Stomach (tissue), 4 donors: ENCODE results near the gene GPS2.

Source experiments
- EP300 ChIP-seq: sonication (generic); formaldehyde crosslinking; IDR thresholded peaks from one replicate; pipeline ENCODE4 v1.6.1; 2017; ENCODE audit warnings: antibody characterized with exemption
- POLR2A ChIP-seq, 4 donors: fragments of 450-650 bp; IDR thresholded peaks; one replicate each; pipeline ENCODE4 v1.6.1; 2016; ENCODE audit warnings: antibody characterized with exemption in 4 of 4, control low read depth in 2 of 4, mild to moderate bottlenecking in 1 of 4, moderate library complexity in 1 of 4
- POLR2AphosphoS5 ChIP-seq, 3 donors: sonication (generic); formaldehyde crosslinking; IDR thresholded peaks; one replicate each; pipeline ENCODE4 v1.6.1; 2016; ENCODE audit warnings: antibody characterized with exemption in 3 of 3
- TF ChIP-seq, protein P1 (sequence below), 7 experiments: fragments of 450-650 bp in 4 of 7; fragments of 200-600 bp in 3 of 7; sonication (generic) in 3 of 7; IDR thresholded peaks; one replicate each; pipeline ENCODE4 v1.5.1; 2016 to 2019; ENCODE audit warnings: antibody characterized with exemption in 7 of 7, control low read depth in 2 of 7, mild to moderate bottlenecking in 1 of 7

DNA sequence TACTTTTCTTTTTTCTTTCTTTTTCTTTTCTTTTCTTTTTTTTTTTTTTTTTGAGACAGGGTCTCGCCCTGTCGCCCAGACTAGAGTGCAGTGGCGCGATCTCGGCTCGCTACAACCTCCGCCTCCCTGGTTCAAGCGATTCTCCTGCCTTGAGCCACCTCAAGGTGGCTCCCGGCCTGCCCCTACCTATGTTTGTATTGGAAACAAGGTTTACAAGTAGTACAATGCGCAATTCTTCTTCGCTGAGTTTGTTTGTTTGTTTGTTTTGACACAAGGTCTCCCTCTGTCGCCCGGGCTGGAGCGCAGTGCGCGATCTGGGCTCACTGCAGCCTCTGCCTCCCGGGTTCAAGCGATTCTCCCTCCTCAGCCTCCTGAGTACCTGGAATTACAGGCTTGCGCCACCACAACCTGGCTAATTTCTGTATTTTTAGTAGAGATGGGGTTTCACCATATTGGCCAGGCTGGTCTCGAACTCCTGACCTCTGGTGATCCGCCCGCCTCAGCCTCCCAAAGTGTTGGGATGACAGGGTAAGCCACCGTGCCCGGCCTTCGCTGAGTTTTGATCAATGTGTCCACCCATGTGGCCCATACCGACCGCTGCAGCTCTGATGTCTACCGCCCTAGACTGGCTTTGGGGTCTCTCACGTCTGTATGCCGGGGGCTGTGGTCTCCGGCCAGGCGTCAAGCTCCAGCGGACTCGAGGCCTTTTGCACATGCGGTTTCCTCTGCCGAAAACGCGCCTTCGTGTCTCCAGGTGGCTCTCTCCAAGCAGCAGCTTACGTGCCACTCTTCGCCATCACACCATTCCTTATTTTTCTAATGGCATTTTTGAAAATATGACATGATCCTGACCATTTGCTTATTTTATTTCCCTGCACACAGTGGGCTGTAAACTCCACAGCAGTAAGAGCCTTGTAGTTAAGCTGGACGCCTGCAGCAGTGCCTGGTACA lies 19.7 kb downstream of the GPS2 start:
- TF ChIP-seq, protein P1, sequence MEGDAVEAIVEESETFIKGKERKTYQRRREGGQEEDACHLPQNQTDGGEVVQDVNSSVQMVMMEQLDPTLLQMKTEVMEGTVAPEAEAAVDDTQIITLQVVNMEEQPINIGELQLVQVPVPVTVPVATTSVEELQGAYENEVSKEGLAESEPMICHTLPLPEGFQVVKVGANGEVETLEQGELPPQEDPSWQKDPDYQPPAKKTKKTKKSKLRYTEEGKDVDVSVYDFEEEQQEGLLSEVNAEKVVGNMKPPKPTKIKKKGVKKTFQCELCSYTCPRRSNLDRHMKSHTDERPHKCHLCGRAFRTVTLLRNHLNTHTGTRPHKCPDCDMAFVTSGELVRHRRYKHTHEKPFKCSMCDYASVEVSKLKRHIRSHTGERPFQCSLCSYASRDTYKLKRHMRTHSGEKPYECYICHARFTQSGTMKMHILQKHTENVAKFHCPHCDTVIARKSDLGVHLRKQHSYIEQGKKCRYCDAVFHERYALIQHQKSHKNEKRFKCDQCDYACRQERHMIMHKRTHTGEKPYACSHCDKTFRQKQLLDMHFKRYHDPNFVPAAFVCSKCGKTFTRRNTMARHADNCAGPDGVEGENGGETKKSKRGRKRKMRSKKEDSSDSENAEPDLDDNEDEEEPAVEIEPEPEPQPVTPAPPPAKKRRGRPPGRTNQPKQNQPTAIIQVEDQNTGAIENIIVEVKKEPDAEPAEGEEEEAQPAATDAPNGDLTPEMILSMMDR (IDR thresholded peaks at IDR 0.05): no peak
- no peak for TF ChIP-seq POLR2AphosphoS5 (IDR thresholded peaks at IDR 0.05)
- TF ChIP-seq POLR2A (IDR thresholded peaks at IDR 0.05): no peak
- TF ChIP-seq EP300: no peak
